Stomach (tissue), 4 donors: ENCODE results near the gene GBX2.

Experiments
- EP300 ChIP-seq: sonication (generic); formaldehyde crosslinking; IDR thresholded peaks from one replicate; pipeline ENCODE4 v1.6.1; 2017; ENCODE audit warnings: antibody characterized with exemption
- POLR2A ChIP-seq, 4 donors: fragments of 450-650 bp; IDR thresholded peaks; one replicate each; pipeline ENCODE4 v1.6.1; 2016; ENCODE audit warnings: antibody characterized with exemption in 4 of 4, control low read depth in 2 of 4, mild to moderate bottlenecking in 1 of 4, moderate library complexity in 1 of 4
- TF ChIP-seq, protein P1 (sequence below), 7 experiments: fragments of 450-650 bp in 4 of 7; fragments of 200-600 bp in 3 of 7; sonication (generic) in 3 of 7; IDR thresholded peaks; one replicate each; pipeline ENCODE4 v1.5.1; 2016 to 2019; ENCODE audit warnings: antibody characterized with exemption in 7 of 7, control low read depth in 2 of 7, mild to moderate bottlenecking in 1 of 7

GRCh38 chr2:236162031-236162845, 5.9 kb downstream of the GBX2 start:
- no peak for TF ChIP-seq EP300
- TF ChIP-seq, protein P1, sequence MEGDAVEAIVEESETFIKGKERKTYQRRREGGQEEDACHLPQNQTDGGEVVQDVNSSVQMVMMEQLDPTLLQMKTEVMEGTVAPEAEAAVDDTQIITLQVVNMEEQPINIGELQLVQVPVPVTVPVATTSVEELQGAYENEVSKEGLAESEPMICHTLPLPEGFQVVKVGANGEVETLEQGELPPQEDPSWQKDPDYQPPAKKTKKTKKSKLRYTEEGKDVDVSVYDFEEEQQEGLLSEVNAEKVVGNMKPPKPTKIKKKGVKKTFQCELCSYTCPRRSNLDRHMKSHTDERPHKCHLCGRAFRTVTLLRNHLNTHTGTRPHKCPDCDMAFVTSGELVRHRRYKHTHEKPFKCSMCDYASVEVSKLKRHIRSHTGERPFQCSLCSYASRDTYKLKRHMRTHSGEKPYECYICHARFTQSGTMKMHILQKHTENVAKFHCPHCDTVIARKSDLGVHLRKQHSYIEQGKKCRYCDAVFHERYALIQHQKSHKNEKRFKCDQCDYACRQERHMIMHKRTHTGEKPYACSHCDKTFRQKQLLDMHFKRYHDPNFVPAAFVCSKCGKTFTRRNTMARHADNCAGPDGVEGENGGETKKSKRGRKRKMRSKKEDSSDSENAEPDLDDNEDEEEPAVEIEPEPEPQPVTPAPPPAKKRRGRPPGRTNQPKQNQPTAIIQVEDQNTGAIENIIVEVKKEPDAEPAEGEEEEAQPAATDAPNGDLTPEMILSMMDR (IDR thresholded peaks at IDR 0.05): no peak
- TF ChIP-seq POLR2A (IDR thresholded peaks at IDR 0.05): no peak
